IPS DF 19.7 (cell line): ENCODE results near the gene KISS1R.
"Not testable (repeated sequence)": the region's sequence is repeated elsewhere in the genome, so short reads cannot be mapped to it uniquely, and the experiment has no call there.

ENCODE experiments used
- DNase-seq: peaks from one replicate; pipeline ENCODE4 v3.0.0-alpha.2; 2013; ENCODE audit warnings: low read depth, low spot score

KISS1R gene

GRCh38 chr19:881385-882071, 35.6 kb upstream of the KISS1R start:
- DNase-seq: no peak

GRCh38 chr19:882871-883497, 34.1 kb upstream of the KISS1R start:
- no peak for DNase-seq

GRCh38 chr19:883661-884211, 33.4 kb upstream of the KISS1R start:
- DNase-seq: no peak

- no peak for DNase-seq
Measured at GRCh38 chr19:884420-885211, 32.5 kb upstream of the KISS1R start.

GRCh38 chr19:885536-886224, 31.5 kb upstream of the KISS1R start:
- DNase-seq: no peak

GRCh38 chr19:887072-887471, 30.1 kb upstream of the KISS1R start:
- DNase-seq: no peak

GRCh38 chr19:887599-887998, 29.5 kb upstream of the KISS1R start:
- DNase-seq: no peak

- no peak for DNase-seq
Measured at GRCh38 chr19:888581-889385, 28.4 kb upstream of the KISS1R start.

GRCh38 chr19:889662-890295, 27.4 kb upstream of the KISS1R start:
- DNase-seq: no peak

GRCh38 chr19:890831-891230, 26.3 kb upstream of the KISS1R start:
- DNase-seq: no peak

- not testable (repeated sequence) for DNase-seq
Measured at GRCh38 chr19:891421-892200, 25.5 kb upstream of the KISS1R start.

GRCh38 chr19:892243-892893, 24.8 kb upstream of the KISS1R start:
- DNase-seq: no peak

- no peak for DNase-seq
Measured at GRCh38 chr19:892894-893689, 24.0 kb upstream of the KISS1R start, which contains the start of the genes MED16 and RNU6-9. MED16 (minus strand) TSS chr19:893187; CDS start chr19:891131, 2,056 bp downstream. RNU6-9 (plus strand) TSS chr19:893484.

GRCh38 chr19:896434-896833, 20.7 kb upstream of the KISS1R start:
- no peak for DNase-seq

- DNase-seq: no peak
Measured at GRCh38 chr19:896999-897398, 20.1 kb upstream of the KISS1R start.

- DNase-seq: no peak
Measured at GRCh38 chr19:897442-898039, 19.6 kb upstream of the KISS1R start.

- no peak for DNase-seq
Measured at GRCh38 chr19:898663-899062, 18.5 kb upstream of the KISS1R start.
